IPS-18c (cell line): ENCODE data around the gene FLT1.

Experiments used
- H3K4me3 ChIP-seq: 2 replicates; pipeline ENCODE4 v1.7.0; 2013; ENCODE audit warnings: low read depth, mild to moderate bottlenecking, low read length, moderate library complexity; ENCODE audit not compliant: insufficient read depth
- H3K9me3 ChIP-seq: one replicate; pipeline ENCODE4 v1.6.1; 2013; ENCODE audit warnings: mild to moderate bottlenecking, low read length, moderate library complexity; ENCODE audit not compliant: control insufficient read depth, insufficient read depth

Gene FLT1

GRCh38 chr13:28333204-28333881 lies 161.6 kb downstream of the FLT1 start:
- H3K9me3 ChIP-seq, result no peaks in the 10 kb centered on the region

DNA sequence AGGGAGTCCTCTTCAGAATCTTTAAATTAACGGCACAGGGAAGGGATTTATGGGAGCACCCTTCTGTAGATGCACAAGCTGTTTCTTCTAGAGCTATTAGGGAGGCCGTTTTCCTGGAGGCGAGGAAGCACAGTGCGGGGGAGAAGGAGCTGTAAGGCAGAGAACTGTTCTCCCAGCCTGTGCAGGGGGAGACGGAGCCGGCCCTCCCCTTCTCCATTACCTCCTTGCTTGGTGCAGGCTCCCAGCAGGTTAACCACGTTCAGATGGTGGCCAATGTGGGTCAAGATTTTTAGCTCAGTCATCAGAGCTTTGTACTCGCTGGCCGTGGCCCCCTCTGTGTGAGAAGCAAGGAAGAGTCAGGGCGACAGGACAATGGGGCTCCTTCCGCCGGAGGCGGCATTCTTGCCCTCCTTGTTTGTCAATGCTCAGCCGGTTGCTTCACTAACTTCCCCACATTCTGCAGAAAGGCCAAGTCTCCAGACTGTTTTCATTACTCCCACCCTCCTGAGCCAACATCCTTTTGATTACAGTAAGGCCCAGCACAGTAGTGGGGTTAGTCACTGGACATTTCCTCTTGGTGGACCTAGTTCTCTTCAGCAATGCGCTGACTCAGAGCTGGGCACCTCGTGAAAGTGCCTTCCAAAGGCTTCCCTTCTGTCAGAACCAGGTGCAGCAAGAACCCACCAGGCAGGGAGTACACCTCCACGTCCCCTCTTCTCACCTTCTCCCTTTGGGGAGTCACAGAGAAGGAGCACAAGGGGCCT lies 165.4 kb downstream of the FLT1 start:
- H3K4me3 ChIP-seq, result no peak overlapping the region
- no peaks in the 10 kb centered on the region for H3K9me3 ChIP-seq

More at GRCh38 chr13:28333204-28333881, 161.6 kb downstream of the FLT1 start:
- H3K4me3 ChIP-seq, result no peak overlapping the region

GRCh38 chr13:28328271-28328607 lies 166.7 kb downstream of the FLT1 start:
- no peak overlapping the region for H3K4me3 ChIP-seq

GRCh38 chr13:28327373-28328270 lies 167.3 kb downstream of the FLT1 start:
- H3K9me3 ChIP-seq, result no peaks in the 10 kb centered on the region

More at GRCh38 chr13:28328271-28328607, 166.7 kb downstream of the FLT1 start:
- no peaks in the 10 kb centered on the region for H3K9me3 ChIP-seq

DNA sequence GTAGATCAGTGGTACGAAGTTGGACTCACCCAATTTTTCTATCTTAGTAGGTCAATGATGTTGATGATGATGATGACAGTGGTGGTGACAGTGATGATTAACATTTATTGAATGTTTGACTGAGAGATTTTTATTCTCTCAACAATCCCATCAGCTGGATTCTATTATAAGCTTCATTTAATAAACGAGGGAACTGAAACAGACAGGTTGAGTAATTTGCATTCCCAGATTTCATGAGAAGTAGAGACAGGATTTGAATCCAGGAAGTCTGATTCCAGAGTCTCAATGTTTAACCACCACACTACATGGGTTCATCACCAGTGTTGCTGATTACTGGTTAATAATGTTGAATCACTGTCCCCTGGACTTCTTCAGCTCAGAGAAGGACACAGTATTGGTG lies 168.9 kb downstream of the FLT1 start:
- no peaks in the 10 kb centered on the region for H3K9me3 ChIP-seq
- H3K4me3 ChIP-seq, result no peak overlapping the region

More at GRCh38 chr13:28327373-28328270, 167.3 kb downstream of the FLT1 start:
- no peak overlapping the region for H3K4me3 ChIP-seq

- Histone ChIP-seq H3K4me3 (no peak overlapping the region), H3K9me3 (no peaks in the 10 kb centered on the region)
Observed at GRCh38 chr13:28325022-28325421, 169.9 kb downstream of the FLT1 start.

DNA sequence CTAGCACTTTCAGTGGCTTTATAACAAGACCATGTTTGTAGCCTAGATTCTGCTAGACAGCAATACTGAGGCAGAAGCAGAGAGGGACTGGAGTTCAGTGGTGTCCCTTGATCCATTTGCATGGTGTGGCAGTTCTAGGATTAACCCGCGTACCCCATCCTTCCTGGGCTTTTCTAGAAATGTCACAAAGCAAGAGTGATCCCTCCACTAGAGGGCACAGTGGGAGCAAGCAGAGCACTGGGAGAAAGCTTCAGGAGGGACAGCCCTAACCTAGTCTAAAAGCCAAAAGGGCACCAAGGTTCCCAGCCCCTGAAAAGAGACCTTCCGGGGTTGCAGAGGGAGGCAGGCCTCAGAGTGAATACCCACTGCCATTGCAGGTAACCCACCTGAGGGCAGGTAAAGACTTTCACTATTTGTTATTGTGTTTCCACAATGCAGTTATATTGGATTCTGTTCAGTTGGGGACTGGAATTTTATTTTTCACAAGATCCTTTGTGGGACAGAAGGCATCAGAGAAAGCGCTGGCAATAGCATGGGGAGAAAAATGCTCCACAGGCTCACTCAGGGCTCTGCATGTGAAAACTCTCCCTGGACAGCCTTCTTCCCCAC lies 170.6 kb downstream of the FLT1 start:
- no peaks in the 10 kb centered on the region for H3K9me3 ChIP-seq

DNA sequence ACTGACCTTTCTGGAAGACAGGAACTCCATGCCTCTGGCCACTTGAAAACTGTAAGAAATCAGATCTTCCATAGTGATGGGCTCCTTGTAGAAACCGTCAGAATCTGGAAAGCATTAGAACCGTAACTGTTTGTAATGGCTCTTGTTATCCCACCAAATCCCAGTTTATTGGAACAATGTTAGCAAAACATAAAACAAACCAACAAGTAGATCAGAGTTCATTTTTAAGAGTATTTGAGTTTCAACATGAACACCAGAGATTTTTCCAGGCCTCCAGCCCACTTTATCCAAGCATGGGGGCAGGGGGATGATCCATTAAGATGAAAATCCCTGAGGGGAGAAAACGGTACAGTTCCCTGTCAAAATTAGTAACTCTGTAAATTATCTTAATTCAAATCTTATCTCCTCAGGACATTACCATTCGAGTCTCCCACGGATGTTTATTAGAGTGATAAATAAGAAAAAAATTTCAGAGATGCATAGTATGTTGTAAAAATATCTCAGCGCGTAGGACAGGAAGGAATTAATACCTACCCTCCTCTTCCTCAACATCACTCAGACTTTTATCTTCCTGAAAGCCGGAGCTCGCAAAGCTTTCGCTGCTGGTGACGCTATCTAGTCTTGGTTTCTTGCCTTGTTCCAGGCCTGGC lies 172.5 kb downstream of the FLT1 start:
- Histone ChIP-seq H3K4me3 (no peak overlapping the region), H3K9me3 (peaks cover 3% of the 10 kb centered on the region)

More for the DNA sequence above, 170.6 kb downstream of the FLT1 start:
- no peak overlapping the region for H3K4me3 ChIP-seq

DNA sequence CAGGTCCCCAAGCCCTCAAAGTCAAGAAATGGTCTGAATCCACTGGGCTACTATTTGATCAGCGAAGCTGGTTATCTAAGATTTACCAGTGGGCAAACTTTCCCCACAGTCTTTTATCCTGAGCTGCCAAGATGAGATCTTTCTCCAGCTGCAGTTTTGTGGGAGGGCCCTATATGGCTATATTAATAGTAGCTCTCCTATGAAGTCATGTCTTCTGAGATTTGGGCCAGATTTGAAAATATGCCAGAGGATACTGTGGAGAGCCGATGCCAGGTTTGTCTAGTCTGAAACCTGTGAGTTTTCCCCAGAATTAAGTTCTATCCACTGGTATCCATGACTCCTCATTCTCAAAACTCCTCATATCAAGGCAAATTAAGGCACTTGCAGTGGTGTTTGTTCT lies 173.2 kb downstream of the FLT1 start:
- H3K4me3 ChIP-seq, result no peak overlapping the region
- peaks cover 3% of the 10 kb centered on the region for H3K9me3 ChIP-seq

- Histone ChIP-seq H3K9me3 (peaks cover 3% of the 10 kb centered on the region), H3K4me3 (no peak overlapping the region)
Observed at GRCh38 chr13:28320884-28321574, 173.9 kb downstream of the FLT1 start.

DNA sequence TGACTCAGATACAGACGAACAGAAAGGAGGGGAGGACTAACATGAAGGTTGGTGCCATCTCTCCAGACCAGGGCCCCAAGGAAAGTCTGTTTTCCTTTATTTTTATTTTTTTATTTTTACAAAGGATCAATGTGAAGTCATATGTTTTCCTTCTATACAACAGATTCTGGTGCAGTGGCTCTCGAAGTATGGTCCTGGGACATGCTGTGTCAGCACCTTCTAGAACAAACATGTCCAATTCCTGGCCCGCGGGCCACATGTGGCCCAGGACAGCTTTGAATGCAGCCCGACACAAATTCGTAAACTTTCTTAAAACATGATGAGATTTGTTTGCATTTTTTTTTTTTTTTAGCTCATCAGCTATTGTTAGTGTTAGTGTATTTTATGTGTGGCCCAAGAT lies 174.7 kb downstream of the FLT1 start:
- Histone ChIP-seq H3K4me3 (no peak overlapping the region), H3K9me3 (peaks cover 3% of the 10 kb centered on the region)

GRCh38 chr13:28319528-28319927 lies 175.4 kb downstream of the FLT1 start:
- Histone ChIP-seq H3K4me3 (no peak overlapping the region), H3K9me3 (peaks cover 3% of the 10 kb centered on the region)

DNA sequence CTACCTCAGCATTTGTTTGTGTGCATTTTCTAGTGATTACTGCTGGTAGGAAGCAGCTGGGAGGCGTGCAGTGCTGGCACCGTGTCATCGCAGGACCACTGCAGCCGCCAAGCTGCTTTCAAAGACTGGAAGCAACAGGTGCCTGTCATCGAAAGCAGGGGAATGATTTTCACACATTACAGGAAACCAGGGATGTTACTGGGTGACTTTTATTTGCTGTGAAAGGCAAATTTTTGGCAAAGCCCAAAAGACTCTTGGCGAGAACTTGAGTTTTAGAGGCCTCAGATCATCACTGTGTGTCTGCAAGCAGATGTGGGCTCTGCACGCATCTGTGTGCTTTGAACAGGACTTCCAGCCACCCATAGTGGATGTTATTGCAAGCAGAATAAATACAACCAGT lies 176.4 kb downstream of the FLT1 start:
- Histone ChIP-seq H3K4me3 (no peak overlapping the region), H3K9me3 (peaks cover 3% of the 10 kb centered on the region)

DNA sequence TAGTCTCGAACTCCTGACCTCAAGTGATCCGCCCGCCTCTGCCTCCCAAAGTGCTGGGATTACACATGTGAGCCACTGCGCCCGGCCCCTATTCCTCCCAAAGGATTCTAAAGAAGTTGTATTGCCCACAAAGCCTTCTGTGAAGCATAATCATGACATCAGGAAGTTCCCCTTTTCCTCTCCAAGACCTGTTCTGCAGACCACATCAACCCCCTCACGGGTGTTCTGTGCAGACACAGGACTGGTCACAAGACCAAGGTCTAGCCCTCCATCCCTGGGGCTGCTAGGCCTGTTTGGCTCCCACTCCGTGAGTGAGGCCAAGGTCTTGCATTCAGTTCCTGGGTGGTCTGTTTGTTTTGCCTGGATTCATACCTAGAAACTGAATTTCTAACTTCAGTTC lies 178.1 kb downstream of the FLT1 start:
- peaks cover 3% of the 10 kb centered on the region for H3K9me3 ChIP-seq

DNA sequence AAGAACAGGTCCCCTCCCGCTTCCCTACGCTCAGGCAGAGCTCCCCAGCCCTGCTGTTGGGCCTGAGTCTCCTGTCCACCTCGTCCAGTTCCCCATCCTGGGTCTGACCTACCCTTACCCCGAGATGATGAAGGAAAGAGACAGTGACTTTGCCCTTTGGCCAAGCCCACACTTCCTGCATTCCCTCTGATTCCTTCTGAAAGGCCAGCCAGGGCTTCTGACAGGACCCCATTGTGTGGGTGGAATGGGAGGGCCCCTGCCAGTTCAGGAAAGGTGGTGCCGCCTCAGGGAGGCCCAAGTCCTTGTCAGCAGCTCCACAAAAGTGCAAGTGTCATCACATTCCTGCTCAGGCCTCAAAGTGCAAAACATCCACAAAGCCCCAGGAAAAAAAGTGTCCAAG lies 178.8 kb downstream of the FLT1 start:
- Histone ChIP-seq H3K9me3 (peaks cover 3% of the 10 kb centered on the region), H3K4me3 (no peak overlapping the region)

More for the DNA sequence above, 178.1 kb downstream of the FLT1 start:
- H3K4me3 ChIP-seq, result no peak overlapping the region

DNA sequence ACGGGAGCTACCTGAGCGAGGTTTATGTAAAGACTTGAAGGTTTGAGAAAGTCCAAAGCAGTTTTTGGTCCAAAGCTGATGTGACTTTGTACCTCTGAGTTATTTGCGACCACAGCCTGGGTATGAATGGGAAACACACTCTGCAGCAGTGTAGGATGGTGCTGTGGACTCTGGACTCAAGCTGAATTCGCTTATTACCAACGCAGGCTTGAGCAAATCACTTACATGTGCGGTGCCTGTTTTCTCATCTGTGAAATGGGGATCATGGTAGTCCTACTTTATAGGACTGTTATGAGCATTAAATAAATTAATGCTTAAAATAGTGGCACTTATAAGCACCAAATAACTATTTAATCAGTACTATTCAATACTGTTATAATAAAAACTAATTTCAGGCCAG lies 180.0 kb downstream of the FLT1 start:
- no peak overlapping the region for H3K4me3 ChIP-seq

More for the DNA sequence above, 180.0 kb downstream of the FLT1 start:
- peaks cover 3% of the 10 kb centered on the region for H3K9me3 ChIP-seq
